ENCODE data around the gene XPNPEP2.

The XPNPEP2 gene

GRCh38 chrX:129705377-129705925 is 33.3 kb upstream of the XPNPEP2 start:
- no peak for TF ChIP-seq CTCF (IDR thresholded peaks at IDR 0.05; ENCODE audit: low read depth, low read length)
- no peak for DNase-seq (ENCODE audit: extremely low read depth, low read depth)

- DNase-seq (ENCODE audit: extremely low read depth, low read depth) = no peak
These were observed 32.8 kb upstream of the XPNPEP2 start for GRCh38 chrX:129705988-129706387.

GRCh38 chrX:129706400-129707072 is 32.2 kb upstream of the XPNPEP2 start:
- DNase-seq (ENCODE audit: extremely low read depth, low read depth) = no peak
- no peak for TF ChIP-seq CTCF (IDR thresholded peaks at IDR 0.05; ENCODE audit: low read depth, low read length)

More at GRCh38 chrX:129705988-129706387, 32.8 kb upstream of the XPNPEP2 start:
- TF ChIP-seq CTCF (IDR thresholded peaks at IDR 0.05; ENCODE audit: low read depth, low read length) = no peak

GRCh38 chrX:129714581-129714980 is 24.2 kb upstream of the XPNPEP2 start:
- no peak for DNase-seq (ENCODE audit: extremely low read depth, low read depth)
- no peak for TF ChIP-seq CTCF (IDR thresholded peaks at IDR 0.05; ENCODE audit: low read depth, low read length)

GRCh38 chrX:129716507-129716906 is 22.3 kb upstream of the XPNPEP2 start:
- no peak for TF ChIP-seq CTCF (IDR thresholded peaks at IDR 0.05; ENCODE audit: low read depth, low read length)
- DNase-seq (ENCODE audit: extremely low read depth, low read depth) = no peak

- TF ChIP-seq CTCF (IDR thresholded peaks at IDR 0.05; ENCODE audit: low read depth, low read length) = no peak
- no peak for DNase-seq (ENCODE audit: extremely low read depth, low read depth)
These were observed 20.9 kb upstream of the XPNPEP2 start for GRCh38 chrX:129717892-129718291.

GRCh38 chrX:129718676-129719075 is 20.1 kb upstream of the XPNPEP2 start:
- no peak for DNase-seq (ENCODE audit: extremely low read depth, low read depth)
- no peak for TF ChIP-seq CTCF (IDR thresholded peaks at IDR 0.05; ENCODE audit: low read depth, low read length)

Data from AG09319 (cell line).